Neural progenitor cell (in vitro differentiated cells): Measurements from ENCODE around the gene GRID1.

Experiments used
- EZH2 ChIP-seq: fragments of 200-600 bp; sonication (generic); IDR thresholded peaks from 2 replicates; pipeline ENCODE4 v1.6.1; 2017; ENCODE audit warnings: antibody characterized with exemption, mild to moderate bottlenecking, moderate library complexity
- EZH2phosphoT487 ChIP-seq: fragments of 200-600 bp; sonication (generic); IDR thresholded peaks from 2 replicates; pipeline ENCODE4 v1.6.1; 2017; ENCODE audit warnings: antibody characterized with exemption
- TF ChIP-seq, protein P1 (sequence below): fragments of 200-600 bp; sonication (generic); IDR thresholded peaks from 2 replicates; pipeline ENCODE4 v1.5.1; 2017; ENCODE audit warnings: antibody characterized with exemption, mild to moderate bottlenecking

DNA sequence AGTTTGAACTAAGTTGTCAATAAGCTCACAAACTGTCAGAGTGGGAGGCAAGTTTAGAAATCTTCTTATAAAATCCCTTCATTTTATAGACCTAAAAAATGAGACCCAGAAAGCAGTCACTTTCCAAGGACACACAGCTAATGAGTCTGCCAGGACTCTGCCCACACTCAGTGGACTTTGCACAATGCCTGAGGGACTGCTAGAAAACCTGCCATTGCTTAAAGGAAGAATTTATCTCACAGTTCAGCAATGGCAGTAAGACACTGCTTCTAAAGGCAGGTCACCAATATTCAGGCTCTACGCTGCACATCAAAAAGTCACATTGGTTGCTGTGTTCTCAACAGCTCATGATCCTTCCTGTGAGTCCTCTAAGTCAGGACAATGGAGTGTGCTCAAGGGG is 698.1 kb downstream of the GRID1 start:
- TF ChIP-seq, protein P1, sequence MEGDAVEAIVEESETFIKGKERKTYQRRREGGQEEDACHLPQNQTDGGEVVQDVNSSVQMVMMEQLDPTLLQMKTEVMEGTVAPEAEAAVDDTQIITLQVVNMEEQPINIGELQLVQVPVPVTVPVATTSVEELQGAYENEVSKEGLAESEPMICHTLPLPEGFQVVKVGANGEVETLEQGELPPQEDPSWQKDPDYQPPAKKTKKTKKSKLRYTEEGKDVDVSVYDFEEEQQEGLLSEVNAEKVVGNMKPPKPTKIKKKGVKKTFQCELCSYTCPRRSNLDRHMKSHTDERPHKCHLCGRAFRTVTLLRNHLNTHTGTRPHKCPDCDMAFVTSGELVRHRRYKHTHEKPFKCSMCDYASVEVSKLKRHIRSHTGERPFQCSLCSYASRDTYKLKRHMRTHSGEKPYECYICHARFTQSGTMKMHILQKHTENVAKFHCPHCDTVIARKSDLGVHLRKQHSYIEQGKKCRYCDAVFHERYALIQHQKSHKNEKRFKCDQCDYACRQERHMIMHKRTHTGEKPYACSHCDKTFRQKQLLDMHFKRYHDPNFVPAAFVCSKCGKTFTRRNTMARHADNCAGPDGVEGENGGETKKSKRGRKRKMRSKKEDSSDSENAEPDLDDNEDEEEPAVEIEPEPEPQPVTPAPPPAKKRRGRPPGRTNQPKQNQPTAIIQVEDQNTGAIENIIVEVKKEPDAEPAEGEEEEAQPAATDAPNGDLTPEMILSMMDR = no peak
- TF ChIP-seq EZH2 (no peak), EZH2phosphoT487 (no peak)
